HG02623 (cell line): Measurements from ENCODE around the gene AOPEP.

Experiments
- ATAC-seq: cut with Tn5 transposase; IDR thresholded peaks from one replicate; pipeline ENCODE4 v1.9.1; 2021; ENCODE audit warnings: moderate library complexity; ENCODE audit not compliant: unreplicated experiment

AOPEP gene, protein sequence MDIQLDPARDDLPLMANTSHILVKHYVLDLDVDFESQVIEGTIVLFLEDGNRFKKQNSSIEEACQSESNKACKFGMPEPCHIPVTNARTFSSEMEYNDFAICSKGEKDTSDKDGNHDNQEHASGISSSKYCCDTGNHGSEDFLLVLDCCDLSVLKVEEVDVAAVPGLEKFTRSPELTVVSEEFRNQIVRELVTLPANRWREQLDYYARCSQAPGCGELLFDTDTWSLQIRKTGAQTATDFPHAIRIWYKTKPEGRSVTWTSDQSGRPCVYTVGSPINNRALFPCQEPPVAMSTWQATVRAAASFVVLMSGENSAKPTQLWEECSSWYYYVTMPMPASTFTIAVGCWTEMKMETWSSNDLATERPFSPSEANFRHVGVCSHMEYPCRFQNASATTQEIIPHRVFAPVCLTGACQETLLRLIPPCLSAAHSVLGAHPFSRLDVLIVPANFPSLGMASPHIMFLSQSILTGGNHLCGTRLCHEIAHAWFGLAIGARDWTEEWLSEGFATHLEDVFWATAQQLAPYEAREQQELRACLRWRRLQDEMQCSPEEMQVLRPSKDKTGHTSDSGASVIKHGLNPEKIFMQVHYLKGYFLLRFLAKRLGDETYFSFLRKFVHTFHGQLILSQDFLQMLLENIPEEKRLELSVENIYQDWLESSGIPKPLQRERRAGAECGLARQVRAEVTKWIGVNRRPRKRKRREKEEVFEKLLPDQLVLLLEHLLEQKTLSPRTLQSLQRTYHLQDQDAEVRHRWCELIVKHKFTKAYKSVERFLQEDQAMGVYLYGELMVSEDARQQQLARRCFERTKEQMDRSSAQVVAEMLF

DNA sequence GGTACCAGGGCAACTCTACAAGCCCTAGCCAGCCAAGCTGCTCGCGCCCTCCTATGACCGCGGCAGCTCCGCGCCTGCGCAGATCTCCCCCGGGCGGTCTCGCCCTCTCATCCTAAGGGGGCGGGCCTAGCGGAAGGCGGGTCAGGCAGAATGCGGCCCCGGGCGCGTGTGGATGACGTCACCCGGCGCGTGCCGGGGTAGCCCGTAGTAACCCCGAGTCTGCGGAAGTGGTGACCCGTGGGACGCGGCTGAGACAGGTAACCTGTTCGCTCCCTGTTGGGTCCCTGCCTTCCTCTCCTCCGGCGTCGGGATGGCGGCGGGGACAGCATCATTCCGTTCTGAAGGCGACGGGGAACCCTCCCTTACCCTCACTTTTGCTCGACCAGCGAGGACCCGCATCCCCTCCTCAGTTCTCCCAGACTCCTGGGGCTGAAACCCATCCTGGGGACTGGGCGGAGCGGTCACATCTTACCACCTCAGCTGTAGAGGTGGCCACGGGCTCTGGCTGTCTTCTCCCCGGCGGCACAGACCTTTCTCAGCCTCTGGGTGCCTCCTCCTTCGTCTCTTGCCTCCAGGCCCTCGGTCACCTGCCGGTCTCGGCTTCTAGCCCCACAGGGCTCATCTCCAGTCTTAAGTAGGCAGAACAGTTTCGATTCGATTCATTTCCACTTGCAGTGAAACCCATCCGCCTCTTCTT, at the start of gene AOPEP:
TSS of gene AOPEP (plus strand) at position 205 of the 697 bp plus-strand sequence. CDS start 33,085 bp downstream, outside the sequence.
- peak; percentile 93 for ATAC-seq

DNA sequence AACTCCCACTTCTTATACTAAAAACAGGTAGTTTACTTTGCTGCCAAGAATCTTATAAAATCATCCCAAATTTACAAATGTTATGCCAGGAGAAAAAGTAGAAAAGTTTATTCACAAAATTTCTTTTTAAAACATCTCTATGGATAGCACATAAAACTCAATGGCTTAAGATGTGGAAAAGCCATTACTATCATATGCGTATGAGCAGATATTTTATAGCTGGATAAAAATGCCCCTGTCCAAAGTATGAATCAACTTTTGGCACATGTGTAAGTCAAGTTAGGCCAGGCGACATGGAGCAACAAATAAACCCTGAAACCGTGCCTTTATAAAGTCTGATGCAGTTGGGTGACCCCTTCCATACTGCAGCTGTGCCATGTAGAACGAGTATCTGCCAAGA, 48.6 kb upstream of the AOPEP start:
- ATAC-seq: no peak

GRCh38 chr9:94679587-94679986, 46.9 kb upstream of the AOPEP start:
- no peak for ATAC-seq

GRCh38 chr9:94680020-94680419, 46.5 kb upstream of the AOPEP start:
- ATAC-seq: no peak

- ATAC-seq: no peak
Observed at GRCh38 chr9:94680621-94681020, 45.9 kb upstream of the AOPEP start.

DNA sequence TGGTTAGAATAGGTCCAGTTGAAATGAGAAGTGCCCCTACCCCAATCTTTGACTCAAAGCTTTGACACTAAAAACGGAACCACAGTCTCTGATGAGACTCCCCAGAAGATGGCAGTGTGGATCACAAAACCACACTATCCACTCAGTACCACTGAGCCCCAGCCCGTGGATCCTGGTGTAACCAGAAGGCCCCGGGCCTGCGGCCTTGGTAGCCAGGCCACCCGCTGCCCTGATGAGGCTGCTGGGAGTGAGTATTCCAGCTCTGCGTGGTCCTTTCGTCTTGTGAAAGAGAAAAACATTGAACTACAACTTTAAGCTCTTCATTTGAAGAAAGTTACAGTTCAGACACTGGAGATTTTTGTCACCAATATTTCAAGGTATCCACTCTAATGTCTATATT, 45.0 kb upstream of the AOPEP start:
- no peak for ATAC-seq

DNA sequence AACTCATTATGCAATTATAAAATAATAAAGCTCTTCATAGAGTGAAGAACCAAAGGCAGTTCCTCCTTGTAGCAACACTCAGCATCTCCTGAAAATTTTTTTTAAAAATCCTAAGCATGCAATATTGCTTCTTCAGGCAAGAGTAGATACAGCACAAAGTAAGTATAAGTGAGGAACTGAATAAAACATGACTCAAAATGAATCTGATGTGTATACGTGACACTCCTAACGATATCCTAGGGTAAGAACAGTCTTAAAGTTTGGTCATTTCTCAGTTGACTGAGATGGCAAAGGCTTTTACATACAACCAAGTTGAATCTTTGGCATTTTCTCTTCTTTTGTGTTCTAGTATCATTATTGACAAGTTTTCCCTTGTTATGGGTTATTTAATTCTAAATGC, 41.1 kb upstream of the AOPEP start:
- ATAC-seq: no peak

DNA sequence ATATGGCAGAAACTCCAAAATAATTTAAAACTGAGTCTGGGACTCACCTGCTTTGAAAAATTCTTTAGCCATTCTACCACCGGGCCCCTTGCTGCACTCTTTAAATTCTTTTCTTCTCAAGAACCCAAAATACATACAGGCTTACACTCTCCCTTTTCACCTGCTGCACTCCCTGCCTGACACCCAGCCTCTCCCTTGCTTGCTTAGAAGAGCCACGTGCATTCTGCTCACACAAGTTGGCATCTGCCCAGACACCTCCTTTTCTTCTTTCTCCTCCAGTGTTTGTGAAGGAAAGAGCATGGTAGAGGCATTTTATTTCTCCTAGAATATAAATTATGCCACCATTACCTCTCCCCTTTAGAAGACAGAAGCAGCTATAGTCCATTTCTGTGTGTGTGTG, 39.0 kb upstream of the AOPEP start:
- no peak for ATAC-seq

DNA sequence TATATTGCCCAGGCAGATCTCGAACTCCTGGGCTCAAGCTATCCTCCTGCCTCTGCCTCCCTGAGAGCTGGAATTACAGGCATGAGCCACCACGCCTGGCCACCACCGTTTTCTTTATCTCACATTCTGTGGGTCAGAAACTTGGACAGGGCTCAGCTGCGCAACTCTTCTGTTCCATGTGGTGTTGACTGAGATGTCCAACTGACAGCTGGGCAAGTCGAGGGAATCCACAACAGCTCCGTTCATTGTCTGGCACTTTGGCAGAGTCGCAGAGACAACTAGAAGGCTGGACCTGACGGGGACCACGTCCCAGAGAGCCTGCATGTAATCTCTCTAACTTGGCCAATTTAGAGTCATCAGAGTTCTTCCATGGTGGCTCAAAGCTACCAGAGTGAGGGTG, 36.2 kb upstream of the AOPEP start:
- ATAC-seq: no peak

DNA sequence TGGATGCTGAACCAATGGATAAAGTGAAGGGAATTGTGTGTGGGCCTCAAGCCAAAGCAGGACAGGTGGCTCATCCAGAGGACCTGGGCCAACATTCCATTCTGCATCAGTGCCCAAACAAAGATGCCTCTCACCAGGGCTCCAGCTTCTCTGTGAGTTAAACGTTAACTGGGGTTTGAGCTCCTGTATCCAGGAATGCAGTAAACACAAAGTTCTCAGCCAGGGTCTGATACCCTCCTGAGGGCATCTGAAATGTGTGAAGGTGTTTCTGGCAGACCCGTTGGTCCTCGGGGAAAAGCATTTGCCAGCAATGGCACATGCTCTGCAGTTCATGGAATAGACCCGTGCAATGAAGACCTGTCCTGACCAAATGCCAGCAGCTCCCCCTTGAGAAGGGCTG, 33.9 kb upstream of the AOPEP start:
- ATAC-seq: no peak

DNA sequence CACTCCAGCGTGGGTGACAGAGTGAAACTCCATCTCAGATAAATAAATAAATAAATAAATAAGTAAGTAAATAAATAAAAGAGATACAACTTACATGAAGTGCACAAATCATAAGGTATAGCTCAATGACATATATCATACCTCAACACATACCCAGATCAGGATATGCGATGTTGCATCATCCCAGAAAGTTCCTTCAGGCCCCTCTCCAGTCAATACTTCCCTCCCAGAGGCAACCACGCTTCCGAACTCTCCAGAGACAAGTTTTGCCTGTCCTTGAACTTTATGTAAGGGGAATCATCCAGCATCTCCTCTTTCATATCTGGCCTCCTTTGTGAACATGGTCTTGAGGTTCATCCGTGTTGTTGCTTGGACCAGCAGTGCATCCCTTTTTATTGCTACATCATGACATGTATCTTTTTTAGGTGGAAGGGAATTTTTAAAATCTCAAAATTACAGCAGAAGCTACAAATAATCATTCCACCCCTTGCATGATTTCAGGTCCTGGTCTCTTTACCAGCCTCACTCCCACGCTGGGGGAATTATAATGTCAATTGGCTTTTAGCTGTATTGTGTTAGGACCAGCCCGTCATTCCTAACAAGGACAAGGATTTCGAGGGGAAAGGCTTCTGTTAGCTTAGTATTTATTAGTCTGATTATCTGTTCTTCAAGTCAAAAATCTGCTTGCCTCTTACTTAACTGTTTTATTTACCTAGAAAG, 32.9 kb upstream of the AOPEP start:
- ATAC-seq: no peak

DNA sequence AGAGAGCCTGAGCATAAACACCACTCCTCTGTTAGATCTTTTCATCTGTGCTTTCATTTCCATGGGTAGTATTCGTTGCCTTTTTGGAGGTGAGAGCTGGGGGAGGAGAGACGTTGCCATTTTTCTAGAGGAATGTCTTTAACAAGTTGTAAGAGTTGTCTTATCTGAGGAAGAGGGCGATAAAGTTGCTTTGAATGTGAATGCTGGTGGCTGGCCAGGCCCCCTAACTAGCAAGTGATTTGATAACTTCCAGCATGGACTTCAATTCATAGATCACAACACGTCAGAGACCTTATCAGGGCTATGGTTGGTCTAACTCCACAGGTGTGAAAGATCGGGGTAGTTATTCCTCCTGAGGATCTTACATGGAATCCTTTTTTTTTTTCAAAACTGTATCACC, 30.0 kb upstream of the AOPEP start:
- no peak for ATAC-seq

DNA sequence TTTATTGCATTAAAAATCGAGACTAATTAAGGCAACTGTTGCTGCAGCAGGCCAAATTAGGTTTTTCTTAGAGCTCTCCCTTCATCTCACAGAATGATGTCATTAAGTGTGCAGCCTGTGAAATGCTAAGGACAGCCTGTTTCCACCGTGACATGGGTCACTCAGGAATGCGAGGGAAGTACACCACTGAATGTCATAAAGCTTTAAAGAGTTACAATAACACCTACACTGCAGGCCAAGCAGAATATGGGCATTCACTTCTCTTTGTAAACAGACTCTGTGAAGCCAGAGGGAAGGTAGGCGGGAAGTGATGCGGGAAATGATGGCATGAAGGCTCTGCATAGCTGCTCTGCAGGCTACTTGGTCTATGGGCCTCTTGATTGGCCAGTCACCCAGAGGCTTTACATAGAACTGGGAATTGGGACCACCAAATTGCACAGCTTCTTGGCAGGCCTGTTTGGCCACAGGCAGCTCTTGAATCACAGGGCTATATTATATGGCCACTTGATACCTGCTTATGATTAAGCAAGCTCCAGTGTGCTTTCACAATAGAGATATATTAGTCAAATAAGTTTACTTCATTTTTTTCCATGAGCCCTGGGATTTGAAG, 28.4 kb upstream of the AOPEP start:
- no peak for ATAC-seq

- no peak for ATAC-seq
Observed at GRCh38 chr9:94699715-94700373, 26.7 kb upstream of the AOPEP start.

- ATAC-seq: no peak
Observed at GRCh38 chr9:94700445-94700844, 26.1 kb upstream of the AOPEP start.

- ATAC-seq: no peak
Observed at GRCh38 chr9:94703488-94704140, 22.9 kb upstream of the AOPEP start.

GRCh38 chr9:94705162-94705702, 21.3 kb upstream of the AOPEP start:
- ATAC-seq: no peak

GRCh38 chr9:94706922-94707321, 19.6 kb upstream of the AOPEP start:
- ATAC-seq: no peak
